PC-3 (cell line): ENCODE results near the gene ZNF764. TPM values are rescaled to one million over a fixed set of nuclear protein-coding genes. Genes with fewer than 3 reads are reported as not detected.
"Not testable (repeated sequence)": the region's sequence is repeated elsewhere in the genome, so short reads cannot be mapped to it uniquely, and the experiment has no call there.

ENCODE experiments used
- ATAC-seq: fragments of 200-7000 bp; cut with Tn5 transposase; 2 replicates; pipeline ENCODE4 v1.9.1; 2020; ENCODE audit warnings: mild to moderate bottlenecking, moderate library complexity
- BruUV-seq: library from RNA; stranded (reverse); fragments of 400-500 nt; replicated peaks from 2 replicates; lab custom pipeline; 2021; lab: Mats Ljungman, UMichigan
- CTCF ChIA-PET: fragments of 300-600 bp; sonication (Branson Sonifier 250); formaldehyde crosslinking; loops from one replicate; lab custom pipeline; 2022; ENCODE audit warnings: antibody characterized with exemption; lab: Charles Lee
- POLR2A ChIA-PET: fragments of 300-600 bp; sonication (Branson Sonifier 250); formaldehyde crosslinking; loops from one replicate; lab custom pipeline; 2022; ENCODE audit warnings: antibody characterized with exemption; ENCODE audit not compliant: unreplicated experiment; lab: Charles Lee
- DNase-seq: peaks from one replicate; pipeline ENCODE4 v3.0.0-alpha.2; 2015
- H2AFZ ChIP-seq: fragments of 300-600 bp; sonication (generic); 2 replicates; pipeline ENCODE4 v1.6.0; 2016; ENCODE audit warnings: antibody characterized with exemption, low read length
- H3F3A ChIP-seq: fragments of 300-600 bp; sonication (generic); one replicate; pipeline ENCODE4 v1.6.0; 2017; ENCODE audit warnings: antibody characterized with exemption, low read length, control low read depth, mild to moderate bottlenecking; ENCODE audit not compliant: unreplicated experiment
- H3K27ac ChIP-seq: fragments of 300-600 bp; sonication (generic); 2 replicates; pipeline ENCODE4 v1.5.1; 2016; ENCODE audit warnings: mild to moderate bottlenecking, low read length
- H3K27me3 ChIP-seq: fragments of 300-600 bp; sonication (generic); 2 replicates; pipeline ENCODE4 v1.6.1; 2016; ENCODE audit warnings: low read length, mixed read lengths
- H3K36me3 ChIP-seq: fragments of 300-600 bp; sonication (generic); 2 replicates; pipeline ENCODE4 v1.6.1; 2016; ENCODE audit warnings: low read depth, mixed run types, low read length, mixed read lengths
- H3K4me1 ChIP-seq: fragments of 300-600 bp; sonication (generic); 2 replicates; pipeline ENCODE4 v1.5.1; 2016; ENCODE audit warnings: low read length; ENCODE audit not compliant: insufficient read depth
- H3K4me2 ChIP-seq: fragments of 300-600 bp; sonication (generic); 2 replicates; pipeline ENCODE4 v1.6.0; 2016; ENCODE audit warnings: low read length
- H3K4me3 ChIP-seq: fragments of 300-600 bp; sonication (generic); 2 replicates; pipeline ENCODE4 v1.5.1; 2016; ENCODE audit warnings: mild to moderate bottlenecking, low read length, mixed read lengths
- H3K79me2 ChIP-seq: fragments of 300-600 bp; sonication (generic); 2 replicates; pipeline ENCODE4 v1.6.1; 2017; ENCODE audit warnings: low read length, mixed read lengths
- H3K9ac ChIP-seq: fragments of 300-600 bp; sonication (generic); 2 replicates; pipeline ENCODE4 v1.6.0; 2016; ENCODE audit warnings: mild to moderate bottlenecking, low read length
- H3K9me2 ChIP-seq: fragments of 300-600 bp; sonication (generic); replicated peaks from 2 replicates; pipeline ENCODE4 v1.6.1; 2016; ENCODE audit warnings: mixed run types, low read length, mixed read lengths
- H3K9me3 ChIP-seq: fragments of 300-600 bp; sonication (generic); 2 replicates; pipeline ENCODE4 v1.6.1; 2016; ENCODE audit warnings: low read length, mixed read lengths
- H4K20me1 ChIP-seq: fragments of 300-600 bp; sonication (generic); 2 replicates; pipeline ENCODE4 v1.6.1; 2016; ENCODE audit warnings: low read length, mixed read lengths
- EZH2 ChIP-seq: fragments of 300-600 bp; sonication (generic); IDR thresholded peaks from one replicate; pipeline ENCODE4 v1.6.1; 2017; ENCODE audit warnings: antibody characterized with exemption, mild to moderate bottlenecking, low read length; ENCODE audit not compliant: unreplicated experiment
- EZH2phosphoT487 ChIP-seq: fragments of 300-600 bp; sonication (generic); IDR thresholded peaks from 2 replicates; pipeline ENCODE4 v1.6.1; 2018; ENCODE audit warnings: mild to moderate bottlenecking, antibody characterized with exemption, low read length, borderline replicate concordance
- intact Hi-C: fragments of 100-400 bp; cut with micrococcal nuclease; formaldehyde crosslinking; loops from 2 replicates; pipeline ENCODE4 v1.9.0; 2023
- total RNA-seq: library from RNA; depleted of rRNA; stranded (reverse); fragments of >200 nt; gene quantifications from 2 replicates; pipeline ENCODE4 v1.2.3, GENCODE V29; 2014
- TF ChIP-seq, protein P1 (sequence below): fragments of 300-600 bp; sonication (generic); conservative IDR thresholded peaks from 2 replicates; pipeline ENCODE4 v1.5.1; 2017; ENCODE audit warnings: antibody characterized with exemption, low read depth, mild to moderate bottlenecking, low read length

Gene ZNF764
- total RNA-seq, 1 experiment from 2014 or later: 8.1 TPM

DNA sequence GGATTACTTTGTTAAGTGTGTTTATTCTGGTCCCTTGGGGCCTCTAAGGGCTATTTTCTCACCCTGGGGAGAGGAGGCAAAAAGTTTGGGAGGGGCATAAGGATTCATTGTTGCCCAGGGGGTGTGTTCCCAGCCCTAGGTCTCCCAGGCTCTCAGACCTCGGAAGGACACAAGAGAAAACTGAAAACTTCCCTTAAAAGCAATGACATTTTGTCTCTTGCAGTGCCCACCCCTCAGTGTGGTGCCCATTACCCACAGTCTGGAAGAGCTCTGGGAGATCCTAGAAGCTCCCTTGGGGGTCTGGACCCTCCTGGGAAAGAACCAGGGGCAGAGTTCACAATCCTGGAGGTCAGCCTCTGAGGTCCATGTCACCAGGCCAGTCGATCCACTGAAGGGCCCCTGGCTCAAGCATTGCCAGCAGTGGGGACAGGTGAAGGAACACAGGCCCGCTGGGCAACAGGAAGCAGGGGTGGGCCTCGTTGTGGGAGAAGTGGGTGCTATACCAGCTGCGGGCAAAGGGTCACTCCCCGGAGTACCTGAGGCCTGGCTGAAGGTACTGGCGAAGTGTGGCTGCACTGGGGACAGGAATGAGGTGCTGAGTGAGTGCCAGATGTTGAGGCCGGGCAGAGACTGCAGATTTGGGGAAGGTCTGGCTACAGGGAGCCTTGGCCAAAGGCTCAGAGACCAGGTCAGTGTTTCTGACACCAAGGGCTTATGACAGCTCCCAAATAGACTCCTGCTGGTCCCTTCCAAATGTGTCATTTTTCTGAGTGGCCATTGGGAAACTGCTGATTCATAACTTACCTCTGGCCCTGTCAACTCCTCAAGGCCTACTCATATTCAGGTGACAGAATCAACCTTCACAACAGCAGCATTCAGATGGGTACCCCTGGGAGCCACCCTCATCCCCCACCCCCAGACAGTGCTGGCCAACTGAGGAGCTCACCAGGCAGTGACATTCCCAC lies 18.9 kb downstream of the ZNF764 start:
- no peak overlapping the region for H2AFZ ChIP-seq
- H3K4me1 ChIP-seq: peaks cover 11% of the 10 kb centered on the region
- no peak for TF ChIP-seq EZH2phosphoT487
- TF ChIP-seq, protein P1, sequence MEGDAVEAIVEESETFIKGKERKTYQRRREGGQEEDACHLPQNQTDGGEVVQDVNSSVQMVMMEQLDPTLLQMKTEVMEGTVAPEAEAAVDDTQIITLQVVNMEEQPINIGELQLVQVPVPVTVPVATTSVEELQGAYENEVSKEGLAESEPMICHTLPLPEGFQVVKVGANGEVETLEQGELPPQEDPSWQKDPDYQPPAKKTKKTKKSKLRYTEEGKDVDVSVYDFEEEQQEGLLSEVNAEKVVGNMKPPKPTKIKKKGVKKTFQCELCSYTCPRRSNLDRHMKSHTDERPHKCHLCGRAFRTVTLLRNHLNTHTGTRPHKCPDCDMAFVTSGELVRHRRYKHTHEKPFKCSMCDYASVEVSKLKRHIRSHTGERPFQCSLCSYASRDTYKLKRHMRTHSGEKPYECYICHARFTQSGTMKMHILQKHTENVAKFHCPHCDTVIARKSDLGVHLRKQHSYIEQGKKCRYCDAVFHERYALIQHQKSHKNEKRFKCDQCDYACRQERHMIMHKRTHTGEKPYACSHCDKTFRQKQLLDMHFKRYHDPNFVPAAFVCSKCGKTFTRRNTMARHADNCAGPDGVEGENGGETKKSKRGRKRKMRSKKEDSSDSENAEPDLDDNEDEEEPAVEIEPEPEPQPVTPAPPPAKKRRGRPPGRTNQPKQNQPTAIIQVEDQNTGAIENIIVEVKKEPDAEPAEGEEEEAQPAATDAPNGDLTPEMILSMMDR: no peak
- TF ChIP-seq EZH2: no peak
- ChIA-PET CTCF (no interaction called here), POLR2A (no interaction called here)
- H3K9ac ChIP-seq: no peak overlapping the region
- no peak overlapping the region for H3K27ac ChIP-seq
- BruUV-seq: no TSS peak
- H3K9me3 ChIP-seq: no peaks in the 10 kb centered on the region
- no peaks in the 10 kb centered on the region for H3K36me3 ChIP-seq
- ATAC-seq: no peak
- no peak for DNase-seq
- peaks cover 15% of the 10 kb centered on the region for H3K79me2 ChIP-seq
- H3K4me2 ChIP-seq: no peak overlapping the region
- H3F3A ChIP-seq: no peaks in the 10 kb centered on the region
- intact Hi-C loops: no loop called here
- H3K4me3 ChIP-seq: no peak overlapping the region
- H3K9me2 ChIP-seq: no peaks in the 10 kb centered on the region
- no peaks in the 10 kb centered on the region for H4K20me1 ChIP-seq
- no peaks in the 10 kb centered on the region for H3K27me3 ChIP-seq

DNA sequence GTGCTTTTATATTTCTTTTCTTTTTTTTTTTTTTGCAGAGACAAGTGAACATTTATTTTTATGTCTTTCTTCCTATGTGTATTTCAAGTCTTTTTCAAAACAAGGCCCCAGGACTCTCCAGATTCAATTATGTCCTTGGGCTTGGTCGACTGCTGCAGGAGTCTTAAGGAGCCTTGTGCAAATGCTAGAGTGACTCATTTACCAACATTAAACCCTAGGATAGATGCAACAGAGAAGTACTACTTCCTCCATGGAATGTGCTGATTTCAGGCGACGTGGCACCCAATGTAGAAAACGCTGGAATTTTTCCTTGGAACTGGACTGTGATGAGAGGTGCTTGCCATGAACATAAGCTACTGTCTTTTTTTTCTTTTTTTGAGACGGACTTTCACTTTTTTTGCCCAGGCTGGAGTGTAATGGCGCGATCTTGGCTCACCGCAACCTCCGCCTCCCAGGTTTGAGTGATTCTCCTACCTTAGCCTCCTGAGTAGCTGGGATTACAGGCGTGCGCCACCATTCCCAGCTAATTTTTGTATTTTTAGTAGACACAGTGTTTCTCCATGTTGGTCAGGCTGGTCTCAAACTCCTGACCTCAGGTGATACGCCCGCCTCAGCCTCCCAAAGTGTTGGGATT lies 21.7 kb downstream of the ZNF764 start:
- H3K9me3 ChIP-seq, H3K9me2 ChIP-seq, H3K27ac ChIP-seq, H3F3A ChIP-seq, ATAC-seq, H4K20me1 ChIP-seq, H2AFZ ChIP-seq, H3K9ac ChIP-seq, DNase-seq, H3K27me3 ChIP-seq, H3K36me3 ChIP-seq, intact Hi-C loops, BruUV-seq, POLR2A ChIA-PET: not testable (repeated sequence)
- CTCF ChIA-PET: interaction anchor here (0.6 kb wide), 1 partner anchor 119 kb away, joined by 4 read pairs; no protein-coding TSS in a partner anchor
- Histone ChIP-seq H3K4me2 (peak overlapping the region; percentile 97), H3K4me1 (peaks cover 15% of the 10 kb centered on the region), H3K4me3 (peak overlapping the region; percentile 73; the same call in 1 of the 2 replicates), H3K79me2 (peaks cover 29% of the 10 kb centered on the region)

DNA sequence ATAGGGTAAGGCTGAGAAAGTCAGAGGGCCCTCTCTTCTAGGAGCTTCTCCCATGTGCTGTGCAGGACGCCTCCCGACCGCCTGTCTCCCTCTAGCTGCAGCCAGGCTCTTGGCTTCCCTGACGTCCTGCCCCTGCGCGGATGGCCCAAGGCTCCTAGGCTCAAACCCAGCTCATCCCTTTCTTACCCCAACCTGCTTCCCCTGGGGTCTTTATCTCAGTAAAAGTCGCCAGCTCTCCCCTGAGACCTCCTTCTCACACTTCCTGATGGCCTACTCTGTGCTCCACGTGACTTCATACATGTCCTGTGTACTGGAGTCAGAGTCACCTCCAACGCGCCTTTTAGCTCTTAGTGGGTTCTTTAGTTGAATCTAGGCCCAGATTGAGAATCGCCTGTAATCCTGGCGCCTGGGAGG lies 22.4 kb downstream of the ZNF764 start:
- peaks cover 29% of the 10 kb centered on the region for H3K79me2 ChIP-seq
- no TSS peak for BruUV-seq
- peak overlapping the region; percentile 73 for H3K4me3 ChIP-seq
- no peaks in the 10 kb centered on the region for H3K36me3 ChIP-seq
- no peak overlapping the region for H3K27ac ChIP-seq
- peak; percentile 30 for DNase-seq
- H3K9ac ChIP-seq: peak overlapping the region; percentile 95
- ChIA-PET POLR2A (interaction anchor here (0.7 kb wide), 1 partner anchor 527 kb away, joined by 4 read pairs; no protein-coding TSS in a partner anchor), CTCF (interaction anchor here (0.8 to 1.2 kb wide), 2 partner anchors 21 to 106 kb away, joined by 4 to 8 read pairs; partner anchors contain the start of gene DCTPP1)
- peak overlapping the region; percentile 91 for H2AFZ ChIP-seq
- no peaks in the 10 kb centered on the region for H3K9me2 ChIP-seq
- peak overlapping the region; percentile 97 for H3K4me2 ChIP-seq
- TF ChIP-seq EZH2phosphoT487: no peak
- TF ChIP-seq, protein P1: peak; percentile 39; the same call in 1 of the 2 replicates
- ATAC-seq: peak; percentile 26; the same call in 1 of the 2 replicates
- H3K27me3 ChIP-seq: no peaks in the 10 kb centered on the region
- intact Hi-C loops: loop anchor here (1.0 kb wide), 1 partner anchor 23 kb away; the partner anchor contains the start of gene ZNF764
- H3K4me1 ChIP-seq: peaks cover 15% of the 10 kb centered on the region
- H3F3A ChIP-seq: no peaks in the 10 kb centered on the region
- no peaks in the 10 kb centered on the region for H4K20me1 ChIP-seq
- H3K9me3 ChIP-seq: no peaks in the 10 kb centered on the region
